Keratinocyte (primary cell): ENCODE data around the gene PRAMEF10. TPM values are rescaled to one million over a fixed set of nuclear protein-coding genes. Genes with fewer than 3 reads are reported as not detected.
"Not testable (repeated sequence)": the region's sequence is repeated elsewhere in the genome, so short reads cannot be mapped to it uniquely, and the experiment has no call there.

Experiments used
- DNase-seq: peaks from one replicate; pipeline ENCODE4 v3.0.0-alpha.2; 2011; ENCODE audit warnings: low read depth, missing footprints, low spot score
- FAIRE-seq: peaks from 2 replicates; lab custom pipeline; 2011; peaks lifted over from hg19 to GRCh38; lab: Jason Lieb, UNC
- H2AFZ ChIP-seq: 2 replicates; pipeline ENCODE4 v1.6.0; 2012; ENCODE audit warnings: low read length, control low read depth, inconsistent platforms; ENCODE audit not compliant: control insufficient read depth
- H3K27ac ChIP-seq: 2 replicates; pipeline ENCODE4 v1.5.1; 2011; ENCODE audit warnings: low read length; ENCODE audit not compliant: control insufficient read depth, insufficient read depth
- H3K27me3 ChIP-seq: 3 replicates; pipeline ENCODE4 v1.6.0; 2011; ENCODE audit warnings: low read length; ENCODE audit not compliant: control insufficient read depth, insufficient read depth; ENCODE audit errors: extremely low read depth
- H3K36me3 ChIP-seq, 2 experiments: 2 replicates in 1 of 2; 3 replicates in 1 of 2; pipeline ENCODE4 v1.5.1; 2011; ENCODE audit warnings: low read length in 2 of 2, mild to moderate bottlenecking in 1 of 2; ENCODE audit not compliant: control insufficient read depth in 2 of 2, insufficient read depth in 2 of 2; ENCODE audit errors: extremely low read depth in 1 of 2
- H3K4me1 ChIP-seq: 3 replicates; pipeline ENCODE4 v1.5.1; 2011; ENCODE audit warnings: low read length; ENCODE audit not compliant: control insufficient read depth, insufficient read depth; ENCODE audit errors: extremely low read depth
- H3K4me2 ChIP-seq: 3 replicates; pipeline ENCODE4 v1.6.0; 2011; ENCODE audit warnings: low read depth, low read length; ENCODE audit not compliant: control insufficient read depth, insufficient read depth; ENCODE audit errors: extremely low read depth
- H3K4me3 ChIP-seq, 3 experiments: fragments of 200-600 bp in 1 of 3; sonication (generic) in 1 of 3; 2 replicates in 2 of 3; 3 replicates in 1 of 3; pipeline ENCODE4 v1.5.1; 2011 to 2016; ENCODE audit warnings: low read length in 3 of 3, mild to moderate bottlenecking in 3 of 3, control low read depth in 2 of 3, inconsistent platforms in 1 of 3, low read depth in 1 of 3, mixed read lengths in 1 of 3, mixed run types in 1 of 3, moderate library complexity in 1 of 3; ENCODE audit not compliant: control insufficient read depth in 2 of 3, insufficient read depth in 2 of 3; ENCODE audit errors: extremely low read depth in 1 of 3
- H3K79me2 ChIP-seq: 2 replicates; pipeline ENCODE4 v1.6.0; 2012; ENCODE audit warnings: low read length; ENCODE audit not compliant: control insufficient read depth, insufficient read depth
- H3K9ac ChIP-seq: 3 replicates; pipeline ENCODE4 v1.6.0; 2011; ENCODE audit warnings: low read length; ENCODE audit not compliant: control insufficient read depth, insufficient read depth; ENCODE audit errors: extremely low read depth
- H3K9me1 ChIP-seq: 3 replicates; pipeline ENCODE4 v1.6.0; 2011; ENCODE audit warnings: low read length; ENCODE audit not compliant: control insufficient read depth, insufficient read depth; ENCODE audit errors: extremely low read depth
- H3K9me3 ChIP-seq: 2 replicates; pipeline ENCODE4 v1.5.1; 2012; ENCODE audit warnings: low read depth, low read length; ENCODE audit not compliant: control insufficient read depth
- H4K20me1 ChIP-seq: 3 replicates; pipeline ENCODE4 v1.6.0; 2011; ENCODE audit warnings: low read length; ENCODE audit not compliant: control insufficient read depth, insufficient read depth; ENCODE audit errors: extremely low read depth
- dilution Hi-C: fragments of 300-500 bp; cut with MboI; formaldehyde crosslinking; loops from one replicate; pipeline ENCODE4 v1.7.0; 2020; ENCODE audit warnings: low sequenced_read_pairs; ENCODE audit not compliant: extremely low pct_ligation_motif_present
- polyA minus RNA-seq, 3 experiments: library from RNA; depleted of rRNA, polyadenylated mRNA; stranded (reverse); fragments of >200 nt; gene quantifications; 1 replicate in 1 of 3; 2 replicates in 1 of 3; 3 replicates in 1 of 3; pipeline ENCODE4 v1.2.3, GENCODE V29; 2011
- polyA plus RNA-seq, 5 experiments: library from polyadenylated mRNA; depleted of rRNA in 3 of 5; stranded (reverse) in 3 of 5; stranded (forward) in 1 of 5; unstranded in 1 of 5; fragments of >200 nt; gene quantifications; 1 replicate in 1 of 5; 2 replicates in 3 of 5; 3 replicates in 1 of 5; pipeline versions ENCODE4 v1.2.1 to v1.2.3, GENCODE V29; 2011 to 2012; ENCODE audit warnings: missing spikeins in 2 of 5, low read depth in 1 of 5, low replicate concordance in 1 of 5

PRAMEF10 gene, protein sequence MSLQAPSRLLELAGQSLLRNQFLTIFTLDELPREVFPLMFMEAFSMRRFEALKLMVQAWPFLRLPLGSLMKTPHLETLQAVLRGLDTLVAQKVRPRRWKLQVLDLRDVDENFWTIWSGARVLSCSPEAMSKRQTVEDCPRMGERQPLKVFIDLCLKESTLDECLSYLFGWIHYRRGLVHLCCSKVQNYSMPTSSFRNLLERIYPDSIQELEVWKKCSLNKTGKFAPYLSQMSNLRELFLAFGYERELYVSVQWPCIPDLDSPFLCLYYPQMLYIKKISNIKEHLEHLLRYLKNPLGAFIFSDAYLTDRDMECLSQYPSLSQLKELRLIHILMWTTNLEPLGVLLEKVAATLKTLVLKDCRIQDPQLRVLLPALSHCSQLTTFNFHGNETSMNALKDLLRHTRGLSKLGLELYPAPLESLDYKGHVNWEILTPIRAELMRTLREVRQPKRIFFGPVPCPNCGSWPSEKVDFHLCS
- polyA plus RNA-seq (not detected in 3 replicates), polyA minus RNA-seq (not detected in 3 replicates)
- not detected for polyA plus RNA-seq (2011; ENCODE audit: low read depth)
- not detected in 2 replicates for polyA plus RNA-seq (2011; cell fraction: cytosol; rRNA removed)
- polyA plus RNA-seq (2011; cell fraction: nucleus; rRNA removed) = not detected in 2 replicates
- not detected in 2 replicates for polyA plus RNA-seq (2012; ENCODE audit: low replicate concordance)
- polyA minus RNA-seq (2011; cell fraction: cytosol; rRNA and poly(A)+ RNA removed) = not detected
- not detected in 2 replicates for polyA minus RNA-seq (2011; cell fraction: nucleus; rRNA and poly(A)+ RNA removed)

DNA sequence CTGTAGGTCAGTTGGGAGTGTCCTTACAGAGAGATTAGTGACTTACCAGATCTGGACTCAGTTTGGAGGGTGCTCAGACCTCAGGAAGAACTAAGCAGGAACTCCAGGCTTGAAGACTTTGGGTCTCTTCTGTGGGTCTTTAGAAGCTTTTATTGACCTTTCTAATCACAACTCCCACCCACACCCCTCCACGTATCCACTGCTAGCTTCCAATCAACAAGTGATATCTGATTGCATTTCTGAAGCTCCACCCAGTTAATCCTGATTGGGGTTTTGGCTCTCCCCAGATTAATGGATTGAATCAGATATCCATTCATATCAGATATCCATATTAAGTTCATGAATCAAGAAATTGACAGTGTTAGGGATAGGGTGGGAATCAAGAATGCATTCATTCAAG is at the start of gene PRAMEF10:
TSS of gene PRAMEF10 (minus strand) at position 101 of the 400 bp plus-strand sequence. CDS start 2,423 bp downstream, outside the sequence.
- H3K36me3 ChIP-seq, H4K20me1 ChIP-seq, H3K79me2 ChIP-seq, H3K4me1 ChIP-seq, H2AFZ ChIP-seq, dilution Hi-C loops, DNase-seq, H3K27me3 ChIP-seq, H3K9ac ChIP-seq, H3K9me1 ChIP-seq, FAIRE-seq, H3K4me3 ChIP-seq, H3K27ac ChIP-seq, H3K4me2 ChIP-seq, H3K9me3 ChIP-seq: not testable (repeated sequence)

DNA sequence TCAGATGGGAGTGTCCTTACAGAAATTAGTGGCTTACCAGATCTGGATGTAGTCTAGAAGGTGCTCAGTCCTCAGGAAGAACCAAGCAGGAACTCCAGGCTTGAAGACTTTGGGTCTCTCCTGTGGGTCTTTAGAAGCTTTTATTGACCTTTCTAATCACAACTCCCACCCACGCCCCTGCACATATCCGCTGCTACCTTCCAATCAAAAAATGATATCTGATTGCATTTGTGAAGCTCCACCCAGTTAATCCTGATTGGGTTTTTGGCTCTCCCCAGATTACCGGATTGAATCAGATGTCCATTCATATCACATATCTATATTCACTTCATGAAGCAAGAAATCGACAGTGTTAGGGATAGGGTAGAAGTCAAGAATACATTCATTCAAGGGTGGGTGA is 49.4 kb upstream of the PRAMEF10 start, which contains the start of gene PRAMEF6:
TSS of gene PRAMEF6 (minus strand) at position 101 of the 400 bp plus-strand sequence. CDS start 5,062 bp downstream, outside the sequence.
- not testable (repeated sequence) for H3K27ac ChIP-seq, FAIRE-seq, DNase-seq

DNA sequence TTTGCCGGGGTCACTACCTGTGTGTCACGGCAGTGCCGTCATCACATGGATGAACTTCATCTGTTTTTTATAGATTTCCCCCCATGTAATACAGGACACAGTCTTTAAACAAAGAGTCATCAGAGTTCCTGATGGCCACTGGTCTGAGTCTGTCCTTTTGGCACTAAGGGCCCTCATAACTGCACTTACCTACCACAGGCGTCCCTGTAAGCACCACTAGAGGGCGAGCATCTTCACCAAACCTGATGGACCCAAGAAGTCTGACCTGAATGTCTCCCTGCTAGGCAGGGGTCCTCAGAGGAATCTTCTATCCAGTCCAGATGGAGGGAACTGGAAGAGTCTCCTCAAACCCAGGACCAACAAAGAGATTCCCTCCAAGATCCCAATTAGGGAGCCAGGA is 26.3 kb upstream of the PRAMEF10 start:
- DNase-seq, H3K79me2 ChIP-seq, H3K36me3 ChIP-seq, H3K9me3 ChIP-seq, H3K9ac ChIP-seq, H4K20me1 ChIP-seq, H3K9me1 ChIP-seq, FAIRE-seq, H3K27me3 ChIP-seq, H2AFZ ChIP-seq, H3K4me2 ChIP-seq, H3K4me3 ChIP-seq, H3K4me1 ChIP-seq, H3K27ac ChIP-seq, dilution Hi-C loops: not testable (repeated sequence)

More for the DNA sequence above, 49.4 kb upstream of the PRAMEF10 start, which contains the start of gene PRAMEF6:
- H3K27me3 ChIP-seq, H2AFZ ChIP-seq, H3K4me1 ChIP-seq, H3K4me3 ChIP-seq, H3K79me2 ChIP-seq, H3K9ac ChIP-seq, H3K4me2 ChIP-seq, H3K36me3 ChIP-seq, H3K9me1 ChIP-seq, H4K20me1 ChIP-seq, H3K9me3 ChIP-seq, dilution Hi-C loops: not testable (repeated sequence)

DNA sequence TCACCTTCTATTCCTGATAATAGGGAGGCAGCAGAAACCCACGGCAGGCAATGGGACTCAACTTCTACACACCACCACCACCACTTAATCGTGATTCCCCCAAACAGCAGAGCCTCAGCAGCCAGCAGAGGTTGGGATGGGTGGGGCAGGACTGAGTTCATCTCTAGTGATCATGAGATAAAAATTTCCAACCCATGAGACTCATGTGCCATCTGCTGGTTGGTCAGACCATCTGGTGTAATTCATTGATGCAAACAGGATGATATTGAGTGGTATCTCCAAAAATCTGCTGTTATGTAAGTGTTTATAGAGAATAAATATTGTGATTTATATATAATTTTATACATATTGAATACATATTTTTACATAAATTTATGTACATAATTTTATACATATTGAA is 23.7 kb upstream of the PRAMEF10 start:
- H3K27me3 ChIP-seq, H3K9me3 ChIP-seq, H3K4me2 ChIP-seq, H3K79me2 ChIP-seq, DNase-seq, H3K9ac ChIP-seq, H3K9me1 ChIP-seq, H2AFZ ChIP-seq, H3K36me3 ChIP-seq, H3K4me3 ChIP-seq, H3K4me1 ChIP-seq, FAIRE-seq, H3K27ac ChIP-seq, H4K20me1 ChIP-seq, dilution Hi-C loops: not testable (repeated sequence)
